Pancreas (tissue), 10 donors: ENCODE measurements around the gene COL5A1. TPM values are rescaled to one million over a fixed set of nuclear protein-coding genes. Genes with fewer than 3 reads are reported as not detected.

Source experiments
- ATAC-seq, 4 donors: fragments of 200-7000 bp; cut with Tn5 transposase; one replicate each; pipeline versions ENCODE4 v1.8.0 to v1.9.1; 2020; ENCODE audit warnings: mild to moderate bottlenecking in 4 of 4, moderate library complexity in 4 of 4
- DNase-seq, 6 donors: peaks; one replicate each; pipeline ENCODE4 v3.0.0-alpha.2; 2020
- FAIRE-seq: peaks from 2 replicates; lab custom pipeline; 2012; peaks lifted over from hg19 to GRCh38; lab: Jason Lieb, UNC
- H3K27ac ChIP-seq, 4 donors: fragments of 200-600 bp; sonication (generic); 1 replicate in 3 of 4; 2 replicates in 1 of 4; pipeline versions ENCODE4 v1.5.0 to v1.8.0; 2020
- H3K27me3 ChIP-seq, 4 donors: fragments of 200-600 bp; one replicate each; pipeline ENCODE4 v1.8.0; 2021
- H3K36me3 ChIP-seq, 3 donors: fragments of 200-600 bp; sonication (generic) in 1 of 3; one replicate each; pipeline versions ENCODE4 v1.5.0 to v1.8.0; 2020 to 2021
- H3K4me1 ChIP-seq, 3 donors: fragments of 200-600 bp; one replicate each; pipeline ENCODE4 v1.8.0; 2021
- H3K4me3 ChIP-seq, 4 donors: fragments of 200-600 bp; sonication (generic) in 2 of 4; one replicate each; pipeline versions ENCODE4 v1.5.0 to v1.8.0; 2020 to 2021
- H3K9me3 ChIP-seq, 4 donors: fragments of 200-600 bp; one replicate each; pipeline ENCODE4 v1.8.0; 2021
- WGBS, 2 donors: extraction: QIAGEN DNeasy Blood & Tissue Kit; methylation state at CpG; one replicate each; pipeline ENCODE4 v1.1.7; 2013; 5-methylcytosine and 5-hydroxymethylcytosine counted together
- intact Hi-C, 3 donors: fragments of 100-400 bp; cut with DNase I; formaldehyde crosslinking; loops; one replicate each; pipeline versions ENCODE4 v1.11.1 to v1.14.2; 2022
- polyA plus RNA-seq, 2 donors: library from polyadenylated mRNA; stranded (reverse); fragments of 200-250 nt; gene quantifications; one replicate each; pipeline ENCODE4 v1.2.3, GENCODE V29; 2013
- total RNA-seq, 6 donors: library from RNA; stranded (reverse); fragmentation: NEBNext Ultra II Directional in 4 of 6; extraction: Animal tissue kit (Norgen Biotek cat#: 25700) in 4 of 6; gene quantifications; one replicate each; pipeline versions ENCODE4 v1.2.1 to v1.2.4, GENCODE V29; 2021 to 2023
- TF ChIP-seq, protein P1 (sequence below), 4 donors: fragments of 200-600 bp; sonication (generic) in 3 of 4; IDR thresholded peaks; one replicate each; pipeline versions ENCODE4 v1.5.0 to v1.8.0; 2021; ENCODE audit warnings: antibody characterized with exemption in 4 of 4
- donor health status: healthy with polysubstance abuse.
- donor health status: DM: no; HTN: no; CAD: no; lungs with moderate emphysema.
- donor health status: DM: no; HTN: no; CAD: no.
- donor health status: control.
- donor health status: control.
- donor health status: Bipolar disorder and iron deficiency.
- donor health status: DM: yes; HTN: yes; CAD: no.
- donor health status: DM: no; HTN: no; CAD: no.
- donor health status: DM: no; HTN: no; CAD: no.
- donor health status: DM: yes; HTN: yes; CAD: no.

The COL5A1 gene
- total and polyA plus RNA-seq, 8 donors = 1.2 to 62.8 (median 3.5) TPM

DNA sequence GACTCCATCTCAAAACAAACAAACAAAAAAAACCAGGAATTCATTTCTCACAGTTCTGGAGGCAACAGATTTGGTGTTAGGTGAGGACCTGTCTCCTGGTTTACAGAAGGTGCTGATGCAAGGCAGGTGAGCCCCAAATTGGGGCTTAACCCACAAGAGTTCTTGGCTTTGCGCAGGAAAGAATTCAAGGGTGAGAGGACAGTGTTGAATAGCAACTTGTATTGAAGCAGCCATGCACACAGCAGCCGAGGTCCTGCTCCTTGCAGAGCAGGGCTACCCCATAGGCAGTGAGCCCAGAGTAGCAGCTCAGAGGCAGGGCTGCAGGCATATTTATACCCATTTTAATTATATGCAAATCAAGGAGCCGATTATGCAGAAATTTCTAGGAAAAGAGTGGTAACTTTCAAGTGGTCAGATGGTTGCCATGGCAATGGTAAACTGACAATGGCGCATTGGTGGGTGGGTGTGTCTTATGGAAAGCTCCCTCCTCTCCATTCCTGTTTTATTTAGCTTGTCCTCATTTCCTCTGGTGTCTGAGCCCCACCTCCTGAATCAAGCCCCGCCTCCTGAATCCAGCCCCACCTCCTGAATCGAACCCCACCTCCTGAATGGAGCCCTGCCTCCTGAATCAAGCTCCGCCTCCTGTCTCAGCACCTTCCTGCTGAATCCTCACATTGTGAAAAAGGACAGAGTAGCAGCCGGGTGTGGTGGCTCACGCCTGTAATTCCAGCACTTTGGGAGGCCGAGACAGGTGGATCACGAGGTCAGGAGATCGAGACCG lies 34.5 kb upstream of the COL5A1 start:
- H3K36me3 ChIP-seq = no peaks in the 10 kb centered on the region
- no peaks in the 10 kb centered on the region for H3K4me1 ChIP-seq
- no peaks in the 10 kb centered on the region for H3K27me3 ChIP-seq
- no peak overlapping the region for H3K27ac ChIP-seq
- DNase-seq (peak in 1 of 6 donors; percentile 8), ATAC-seq (no peak), FAIRE-seq (no peak)
- intact Hi-C loops = no loop called here
- H3K4me3 ChIP-seq = no peak overlapping the region
- 69 to 76% methylated on average over 13 of the region's 13 CpGs for WGBS, 2 donors
- no peaks in the 10 kb centered on the region for H3K9me3 ChIP-seq
- TF ChIP-seq, protein P1, sequence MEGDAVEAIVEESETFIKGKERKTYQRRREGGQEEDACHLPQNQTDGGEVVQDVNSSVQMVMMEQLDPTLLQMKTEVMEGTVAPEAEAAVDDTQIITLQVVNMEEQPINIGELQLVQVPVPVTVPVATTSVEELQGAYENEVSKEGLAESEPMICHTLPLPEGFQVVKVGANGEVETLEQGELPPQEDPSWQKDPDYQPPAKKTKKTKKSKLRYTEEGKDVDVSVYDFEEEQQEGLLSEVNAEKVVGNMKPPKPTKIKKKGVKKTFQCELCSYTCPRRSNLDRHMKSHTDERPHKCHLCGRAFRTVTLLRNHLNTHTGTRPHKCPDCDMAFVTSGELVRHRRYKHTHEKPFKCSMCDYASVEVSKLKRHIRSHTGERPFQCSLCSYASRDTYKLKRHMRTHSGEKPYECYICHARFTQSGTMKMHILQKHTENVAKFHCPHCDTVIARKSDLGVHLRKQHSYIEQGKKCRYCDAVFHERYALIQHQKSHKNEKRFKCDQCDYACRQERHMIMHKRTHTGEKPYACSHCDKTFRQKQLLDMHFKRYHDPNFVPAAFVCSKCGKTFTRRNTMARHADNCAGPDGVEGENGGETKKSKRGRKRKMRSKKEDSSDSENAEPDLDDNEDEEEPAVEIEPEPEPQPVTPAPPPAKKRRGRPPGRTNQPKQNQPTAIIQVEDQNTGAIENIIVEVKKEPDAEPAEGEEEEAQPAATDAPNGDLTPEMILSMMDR (IDR thresholded peaks at IDR 0.05) = no peak

DNA sequence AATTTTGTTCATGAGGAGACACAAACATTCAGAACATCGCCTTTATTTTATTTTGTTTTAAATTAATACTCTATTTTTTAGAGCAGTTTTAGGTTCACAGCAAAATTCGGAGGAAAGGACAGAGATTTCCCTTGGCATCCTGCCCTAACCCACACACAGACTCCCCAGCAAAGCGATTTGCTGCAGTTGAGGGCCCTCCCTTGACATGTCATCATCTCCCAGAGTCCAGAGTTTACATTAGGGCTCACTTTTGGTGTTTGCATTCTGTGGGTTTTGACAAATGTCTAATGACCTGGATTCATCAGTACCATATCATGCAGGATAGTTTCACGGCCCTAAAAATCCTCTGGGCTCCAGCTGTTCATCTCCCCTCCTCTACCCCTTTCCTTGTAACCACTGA lies 33.6 kb upstream of the COL5A1 start:
- Histone ChIP-seq H3K4me1 (no peaks in the 10 kb centered on the region), H3K4me3 (no peak overlapping the region), H3K27ac (no peak overlapping the region), H3K36me3 (no peaks in the 10 kb centered on the region), H3K9me3 (no peaks in the 10 kb centered on the region), H3K27me3 (no peaks in the 10 kb centered on the region)
- peak in 1 of 6 donors; percentile 4 for DNase-seq
- no peak for FAIRE-seq
- intact Hi-C loops = no loop called here
- ATAC-seq = no peak
- TF ChIP-seq, protein P1 (IDR thresholded peaks at IDR 0.05) = no peak
- 33 to 48% methylated on average over 4 of the region's 4 CpGs for WGBS, 2 donors

DNA sequence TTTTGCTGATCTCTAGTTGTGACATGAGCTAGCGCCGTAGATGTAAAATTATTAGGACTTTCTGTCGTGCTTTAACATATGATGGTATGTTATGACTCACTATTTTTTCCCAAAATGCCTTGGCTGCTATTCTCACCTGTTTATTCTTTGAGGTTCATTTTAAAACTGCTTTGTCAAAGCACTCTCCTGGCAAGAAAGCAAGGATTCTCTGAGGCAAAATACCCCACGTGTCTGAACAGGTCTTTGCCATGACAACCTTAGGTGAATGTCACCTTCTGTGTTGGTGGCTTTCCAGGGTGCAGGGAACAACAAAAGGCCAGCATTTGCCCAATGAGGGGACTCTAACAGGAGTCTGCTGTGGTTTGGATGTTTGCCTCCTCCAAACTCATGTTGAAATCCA lies 30.6 kb upstream of the COL5A1 start:
- Histone ChIP-seq H3K36me3 (no peaks in the 10 kb centered on the region), H3K9me3 (no peaks in the 10 kb centered on the region), H3K4me1 (no peaks in the 10 kb centered on the region), H3K27ac (no peak overlapping the region), H3K4me3 (no peak overlapping the region), H3K27me3 (peaks cover 0 to 4% (median 0%) of the 10 kb centered on the region in 4 donors)
- no peak for FAIRE-seq
- TF ChIP-seq, protein P1 (IDR thresholded peaks at IDR 0.05) = no peak
- intact Hi-C loops = no loop called here
- WGBS, 2 donors = 71% methylated on average over 4 of the region's 4 CpGs
- DNase-seq = peak in 1 of 6 donors; percentile 0
- no peak for ATAC-seq

DNA sequence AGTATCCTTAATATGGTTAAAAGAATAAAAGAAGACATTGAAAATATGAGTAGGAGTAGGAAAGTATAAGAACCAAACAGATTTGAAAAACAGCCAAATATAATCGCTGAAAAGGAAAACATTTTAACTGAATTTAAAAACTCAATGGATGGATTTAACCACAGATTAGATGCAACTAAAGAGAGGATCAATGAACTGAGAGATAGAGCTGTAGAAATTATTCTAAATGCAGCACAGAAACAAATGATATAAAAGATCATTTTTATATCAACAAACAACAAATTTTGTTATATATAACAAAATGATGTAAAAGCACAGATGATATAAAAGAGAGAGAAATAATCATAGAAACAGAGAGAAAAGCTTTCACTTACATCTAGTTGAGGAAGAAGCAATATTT lies 29.3 kb upstream of the COL5A1 start:
- Histone ChIP-seq H3K27ac (no peak overlapping the region), H3K27me3 (peaks cover 0 to 4% (median 0%) of the 10 kb centered on the region in 4 donors), H3K4me1 (no peaks in the 10 kb centered on the region), H3K4me3 (no peak overlapping the region), H3K36me3 (no peaks in the 10 kb centered on the region), H3K9me3 (no peaks in the 10 kb centered on the region)
- FAIRE-seq (no peak), ATAC-seq (no peak), DNase-seq (no peak)
- TF ChIP-seq, protein P1 (IDR thresholded peaks at IDR 0.05) = no peak
- intact Hi-C loops = no loop called here
- WGBS, 2 donors = 86 to 97% methylated on average over 1 of the region's 1 CpG

DNA sequence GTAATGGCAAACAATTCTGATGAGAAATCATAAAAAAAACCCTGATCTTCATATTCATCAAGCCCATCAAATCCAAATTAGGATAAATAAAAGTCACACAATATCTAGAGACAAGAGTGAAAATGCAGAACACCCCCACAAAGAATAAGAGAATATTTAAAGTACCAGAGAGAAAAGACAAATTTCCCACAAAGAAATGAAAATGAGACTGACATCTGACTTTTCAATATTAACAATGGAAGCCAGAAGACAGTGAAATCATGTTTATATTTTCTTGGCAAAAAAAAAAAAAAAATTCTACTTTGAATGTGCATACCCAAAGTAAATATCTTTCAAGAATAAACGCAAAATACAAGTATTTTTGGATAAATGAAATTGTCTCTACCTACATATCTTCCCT lies 28.9 kb upstream of the COL5A1 start:
- Histone ChIP-seq H3K4me1 (no peaks in the 10 kb centered on the region), H3K27me3 (peaks cover 0 to 4% (median 0%) of the 10 kb centered on the region in 4 donors), H3K4me3 (no peak overlapping the region), H3K27ac (no peak overlapping the region), H3K36me3 (no peaks in the 10 kb centered on the region), H3K9me3 (no peaks in the 10 kb centered on the region)
- TF ChIP-seq, protein P1 (IDR thresholded peaks at IDR 0.05) = no peak
- FAIRE-seq (no peak), DNase-seq (no peak), ATAC-seq (no peak)
- WGBS, 2 donors = 14 to 19% methylated on average over 1 of the region's 1 CpG
- intact Hi-C loops = no loop called here
